Glutamatergic neuron (in vitro differentiated cells): ENCODE data around the gene DCLK1. TPM values are rescaled to one million over a fixed set of nuclear protein-coding genes. Genes with fewer than 3 reads are reported as not detected.

Experiments used
- DNase-seq: peaks from one replicate; pipeline ENCODE4 v3.0.0; 2022
- H3K27ac Mint-ChIP-seq: one replicate; pipeline ENCODE4 v1.8.0; 2020; ENCODE audit warnings: mild to moderate bottlenecking, mixed read lengths, inconsistent platforms; ENCODE audit not compliant: unreplicated experiment
- H3K27me3 Mint-ChIP-seq: one replicate; pipeline ENCODE4 v1.8.0; 2020; ENCODE audit warnings: mild to moderate bottlenecking, moderate library complexity, mixed read lengths, inconsistent platforms; ENCODE audit not compliant: unreplicated experiment
- H3K36me3 Mint-ChIP-seq: one replicate; pipeline ENCODE4 v1.8.0; 2020; ENCODE audit warnings: mild to moderate bottlenecking, mixed read lengths, inconsistent platforms; ENCODE audit not compliant: unreplicated experiment
- H3K4me1 Mint-ChIP-seq: one replicate; pipeline ENCODE4 v1.8.0; 2020; ENCODE audit warnings: mild to moderate bottlenecking, low read depth, mixed read lengths, inconsistent platforms; ENCODE audit not compliant: unreplicated experiment
- H3K4me3 Mint-ChIP-seq: one replicate; pipeline ENCODE4 v1.8.0; 2020; ENCODE audit warnings: mild to moderate bottlenecking, mixed read lengths, inconsistent platforms; ENCODE audit not compliant: unreplicated experiment
- H3K9me3 Mint-ChIP-seq: one replicate; pipeline ENCODE4 v1.8.0; 2020; ENCODE audit warnings: mild to moderate bottlenecking, moderate library complexity, mixed read lengths, inconsistent platforms; ENCODE audit not compliant: unreplicated experiment
- total RNA-seq: library from RNA; stranded (reverse); fragmentation: NEBNext Ultra II Directional; extraction: Animal tissue kit (Norgen Biotek cat#: 25700); gene quantifications from one replicate; pipeline ENCODE4 v1.2.1, GENCODE V29; 2021; ENCODE audit not compliant: unreplicated experiment
- TF ChIP-seq, protein P1 (sequence below): fragments of 200-600 bp; sonication (generic); IDR thresholded peaks from one replicate; pipeline ENCODE4 v1.5.0; 2021; ENCODE audit not compliant: partially characterized antibody, unreplicated experiment

Gene DCLK1
- total RNA-seq, 1 donor from 2014 or later: 63.9 TPM

DNA sequence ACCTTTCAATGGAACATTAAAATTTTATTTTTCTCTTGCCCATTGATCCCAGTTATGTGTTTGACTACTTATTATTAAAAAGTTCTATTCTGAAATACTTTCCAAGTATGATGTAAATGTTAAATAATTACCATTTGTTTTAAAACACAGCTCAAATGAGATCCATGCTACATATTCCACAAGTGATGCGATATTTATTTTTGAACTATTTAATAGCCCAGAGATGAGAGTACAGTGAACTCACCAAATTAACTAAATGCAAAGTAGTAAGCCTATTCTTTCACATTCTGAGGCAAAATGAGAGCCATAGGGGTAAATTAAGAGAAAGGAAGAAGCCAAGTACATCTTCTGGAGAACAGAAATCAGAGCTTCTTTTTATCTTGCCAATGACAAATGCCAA lies 1.2 kb upstream of the DCLK1 start:
- H3K9me3 Mint-ChIP-seq: peaks cover 10% of the 10 kb centered on the region

DNA sequence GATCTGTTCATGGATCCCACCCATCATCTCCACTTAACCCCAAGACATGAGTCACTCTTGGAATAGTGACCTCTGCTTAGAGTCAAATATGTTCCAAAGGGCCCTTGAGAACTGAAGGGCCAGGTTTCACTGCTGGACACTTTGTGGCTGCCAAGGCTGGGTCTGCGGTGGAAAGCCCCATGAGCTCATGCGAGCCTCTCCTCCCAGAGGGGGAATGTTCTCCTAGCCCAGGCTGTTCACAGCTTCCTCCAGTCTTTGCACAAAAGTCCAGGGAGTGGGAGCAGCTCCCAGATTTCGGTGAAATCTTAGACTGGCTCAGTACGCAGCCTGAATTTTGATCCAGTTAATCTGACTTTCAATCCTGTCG lies 732 bp upstream of the DCLK1 start:
- peaks cover 10% of the 10 kb centered on the region for H3K9me3 Mint-ChIP-seq
- peak overlapping the region; percentile 77 for H3K27ac Mint-ChIP-seq
- TF ChIP-seq, protein P1, sequence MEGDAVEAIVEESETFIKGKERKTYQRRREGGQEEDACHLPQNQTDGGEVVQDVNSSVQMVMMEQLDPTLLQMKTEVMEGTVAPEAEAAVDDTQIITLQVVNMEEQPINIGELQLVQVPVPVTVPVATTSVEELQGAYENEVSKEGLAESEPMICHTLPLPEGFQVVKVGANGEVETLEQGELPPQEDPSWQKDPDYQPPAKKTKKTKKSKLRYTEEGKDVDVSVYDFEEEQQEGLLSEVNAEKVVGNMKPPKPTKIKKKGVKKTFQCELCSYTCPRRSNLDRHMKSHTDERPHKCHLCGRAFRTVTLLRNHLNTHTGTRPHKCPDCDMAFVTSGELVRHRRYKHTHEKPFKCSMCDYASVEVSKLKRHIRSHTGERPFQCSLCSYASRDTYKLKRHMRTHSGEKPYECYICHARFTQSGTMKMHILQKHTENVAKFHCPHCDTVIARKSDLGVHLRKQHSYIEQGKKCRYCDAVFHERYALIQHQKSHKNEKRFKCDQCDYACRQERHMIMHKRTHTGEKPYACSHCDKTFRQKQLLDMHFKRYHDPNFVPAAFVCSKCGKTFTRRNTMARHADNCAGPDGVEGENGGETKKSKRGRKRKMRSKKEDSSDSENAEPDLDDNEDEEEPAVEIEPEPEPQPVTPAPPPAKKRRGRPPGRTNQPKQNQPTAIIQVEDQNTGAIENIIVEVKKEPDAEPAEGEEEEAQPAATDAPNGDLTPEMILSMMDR: no peak
- no peaks in the 10 kb centered on the region for H3K36me3 Mint-ChIP-seq
- H3K4me3 Mint-ChIP-seq: peak overlapping the region; percentile 67
- H3K27me3 Mint-ChIP-seq: peaks cover 10% of the 10 kb centered on the region
- peaks cover 2% of the 10 kb centered on the region for H3K4me1 Mint-ChIP-seq
- no peak for DNase-seq

More for the DNA sequence above, 1.2 kb upstream of the DCLK1 start:
- H3K36me3 Mint-ChIP-seq: no peaks in the 10 kb centered on the region
- DNase-seq: no peak
- H3K4me3 Mint-ChIP-seq: no peak overlapping the region
- TF ChIP-seq, protein P1: no peak
- H3K27ac Mint-ChIP-seq: no peak overlapping the region
- H3K27me3 Mint-ChIP-seq: peaks cover 10% of the 10 kb centered on the region
- peaks cover 2% of the 10 kb centered on the region for H3K4me1 Mint-ChIP-seq

DNA sequence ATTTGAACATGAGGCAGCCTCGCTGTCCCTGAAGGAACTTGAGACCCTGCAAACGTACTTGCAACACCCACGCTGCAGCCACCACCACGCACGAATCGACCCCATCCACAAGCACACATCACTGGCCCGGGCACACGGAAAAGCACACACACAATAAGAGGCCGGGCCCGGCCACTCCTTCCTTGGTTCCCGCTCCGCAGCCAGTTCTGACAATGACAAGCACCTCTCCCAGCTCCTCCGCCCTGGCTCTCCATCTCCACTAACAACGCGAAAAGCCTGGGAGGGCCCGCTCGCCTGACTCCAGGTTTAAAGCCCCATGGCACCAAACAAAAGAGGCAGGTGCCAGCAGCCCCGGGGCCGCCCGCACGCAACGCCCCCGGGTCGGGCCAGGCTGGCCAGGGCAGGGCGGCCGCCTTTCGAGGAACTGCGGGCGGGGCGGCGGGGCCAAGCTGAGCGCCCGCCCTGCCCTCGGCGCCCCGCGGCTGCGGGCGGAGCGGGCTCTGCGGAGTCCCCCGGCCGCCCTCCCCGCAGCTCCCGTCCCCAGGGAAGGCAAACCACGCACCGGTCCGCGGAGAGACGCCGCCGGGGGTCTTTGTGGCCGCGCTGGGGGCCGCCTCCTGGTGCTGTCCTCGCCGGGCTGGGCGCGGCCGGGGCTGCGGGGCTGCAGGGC lies 495 bp downstream of the DCLK1 start:
- Mint-ChIP-seq H3K4me3 (peak overlapping the region; percentile 98), H3K9me3 (peaks cover 10% of the 10 kb centered on the region), H3K36me3 (no peaks in the 10 kb centered on the region), H3K4me1 (peaks cover 2% of the 10 kb centered on the region), H3K27ac (peak overlapping the region; percentile 92), H3K27me3 (peaks cover 10% of the 10 kb centered on the region)
- TF ChIP-seq, protein P1: no peak
- peak; percentile 63 for DNase-seq

DNA sequence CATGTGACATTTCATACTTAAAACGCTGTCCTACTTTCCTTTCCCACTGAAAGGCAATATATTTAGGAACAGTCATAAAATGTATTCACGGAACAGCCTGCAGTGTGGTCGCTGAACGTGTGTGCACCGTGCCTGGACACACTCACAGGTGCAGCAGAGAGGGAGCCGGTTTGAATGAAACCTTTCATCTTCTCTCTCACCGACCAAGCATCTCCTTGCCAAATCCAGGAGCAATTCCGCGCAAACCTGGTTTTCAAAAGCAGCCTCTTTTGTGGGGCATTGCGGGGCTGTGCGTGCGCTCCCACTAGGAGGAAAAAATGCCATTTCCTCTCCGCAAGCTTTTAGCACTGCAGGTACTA lies 1.0 kb downstream of the DCLK1 start:
- DNase-seq: peak; percentile 16
- peak overlapping the region; percentile 98 for H3K4me3 Mint-ChIP-seq
- peaks cover 2% of the 10 kb centered on the region for H3K4me1 Mint-ChIP-seq
- peak overlapping the region; percentile 92 for H3K27ac Mint-ChIP-seq
- no peaks in the 10 kb centered on the region for H3K36me3 Mint-ChIP-seq
- H3K27me3 Mint-ChIP-seq: peaks cover 10% of the 10 kb centered on the region
- TF ChIP-seq, protein P1: no peak
- peaks cover 10% of the 10 kb centered on the region for H3K9me3 Mint-ChIP-seq

DNA sequence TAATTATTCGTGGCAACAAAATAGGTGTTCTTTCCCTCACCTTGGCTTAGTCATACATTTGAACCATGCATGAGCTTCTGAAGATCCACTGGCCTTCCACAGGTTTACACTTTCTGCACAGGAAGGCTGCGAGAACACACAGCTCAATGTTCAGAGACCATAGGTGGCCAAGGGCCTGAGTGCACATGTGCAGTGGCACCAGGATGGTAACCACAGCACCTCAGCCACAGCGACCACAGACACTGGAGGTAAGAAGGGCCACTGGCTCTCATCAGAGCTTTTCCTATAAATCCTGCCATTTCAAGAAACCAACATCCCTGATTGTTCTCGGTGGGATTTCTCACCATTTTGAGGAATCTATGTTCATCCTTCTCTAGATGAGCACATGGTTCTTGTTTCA lies 1.6 kb downstream of the DCLK1 start:
- DNase-seq: no peak
- Mint-ChIP-seq H3K36me3 (peaks cover 3% of the 10 kb centered on the region), H3K27ac (no peak overlapping the region), H3K4me1 (peaks cover 2% of the 10 kb centered on the region), H3K4me3 (peak overlapping the region; percentile 98), H3K27me3 (peaks cover 10% of the 10 kb centered on the region), H3K9me3 (peaks cover 10% of the 10 kb centered on the region)
- TF ChIP-seq, protein P1: no peak
